ENCODE measurements around the gene GORASP1.

Gene GORASP1

GRCh38 chr3:39125841-39126500, 18.5 kb upstream of the GORASP1 start:
- DNase-seq, result no peak

DNA sequence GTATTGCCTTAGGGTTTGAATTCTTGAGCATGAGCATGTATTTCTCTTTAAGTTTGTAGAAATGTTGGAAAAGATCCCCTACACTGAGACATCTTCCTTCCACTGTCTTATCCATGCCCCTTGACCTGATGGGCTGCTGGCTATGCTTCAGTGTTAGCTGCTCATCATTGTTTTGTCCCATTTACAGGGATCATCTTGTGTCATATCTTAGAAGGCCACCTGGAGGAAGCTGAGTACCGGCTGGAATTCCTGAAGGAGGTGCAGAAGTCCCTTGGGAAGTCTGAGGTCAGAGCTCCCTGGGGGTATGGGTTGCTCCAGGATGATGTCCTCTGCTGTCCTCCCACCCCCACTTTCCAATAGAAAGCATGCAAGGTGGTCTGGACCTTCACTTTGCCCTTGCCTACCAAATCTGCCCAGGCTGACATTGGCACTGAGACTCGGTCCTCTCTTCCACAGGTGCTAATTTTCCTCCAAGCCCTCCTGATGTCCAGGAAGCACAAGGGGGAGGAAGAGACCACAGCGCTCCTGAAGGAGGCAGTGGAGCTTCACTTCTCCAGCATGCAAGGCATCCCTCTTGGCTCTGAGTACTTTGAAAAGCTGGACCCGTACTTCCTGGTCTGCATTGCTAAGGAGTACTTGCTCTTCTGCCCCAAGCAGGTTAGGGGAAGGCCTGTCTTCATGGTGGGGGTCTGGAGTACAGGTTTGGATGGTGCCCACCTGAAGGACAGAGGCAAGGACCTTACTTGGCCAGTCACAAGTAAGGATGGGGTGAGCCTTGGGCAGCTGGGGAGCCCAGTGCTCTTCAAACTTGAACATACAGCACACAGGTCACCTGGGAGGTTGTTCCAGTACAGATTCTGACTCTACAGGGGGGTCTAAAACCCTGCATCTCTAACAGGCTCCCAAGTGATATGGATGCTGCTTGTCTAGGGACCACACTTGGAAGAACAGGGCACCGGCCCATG, 17.7 kb upstream of the GORASP1 start:
- no peak for DNase-seq

GRCh38 chr3:39122813-39123212, 15.4 kb upstream of the GORASP1 start:
- no peak for DNase-seq

GRCh38 chr3:39121621-39122020, 14.2 kb upstream of the GORASP1 start:
- DNase-seq, result no peak

- DNase-seq, result no peak
Measured at GRCh38 chr3:39118931-39119660, 11.7 kb upstream of the GORASP1 start.

DNA sequence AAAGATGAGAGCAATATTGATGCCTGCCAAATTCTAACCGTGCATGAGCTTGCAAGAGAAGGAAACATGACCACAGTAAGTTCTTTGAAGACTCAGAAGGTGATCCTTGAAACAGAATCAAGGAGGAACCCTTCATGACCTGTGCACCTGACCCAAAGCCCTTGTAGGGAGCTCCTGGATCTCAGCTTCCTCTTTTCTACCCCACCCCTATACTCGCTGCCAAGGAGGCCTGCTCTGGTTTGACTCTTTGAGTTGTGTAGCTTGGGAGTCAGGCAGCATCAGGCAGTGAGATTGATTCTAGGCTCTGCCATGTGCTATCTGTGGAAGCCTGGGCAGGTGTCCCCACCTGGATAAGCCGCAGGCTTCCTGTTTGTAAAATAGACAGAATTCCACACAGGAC, 10.7 kb upstream of the GORASP1 start:
- DNase-seq, result no peak

DNA sequence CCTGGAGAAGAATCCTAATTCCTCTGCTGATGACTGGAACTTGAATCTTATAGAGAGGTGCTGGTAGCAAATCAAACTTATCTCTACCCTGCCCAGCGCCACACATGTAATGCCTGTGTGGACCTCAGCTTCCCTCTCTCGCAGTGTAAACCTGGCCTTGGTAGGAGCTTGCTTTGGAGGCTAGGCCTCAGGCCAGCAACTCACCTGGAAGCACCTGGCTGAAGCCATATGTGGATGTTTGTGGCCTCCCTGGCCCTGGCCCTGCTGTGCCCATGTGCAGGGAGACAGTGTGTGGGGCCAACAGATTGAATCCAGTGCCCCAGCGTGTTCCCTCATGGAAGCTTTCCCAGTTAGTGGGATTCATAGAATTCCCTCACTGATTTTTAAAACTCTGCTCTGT, 8.4 kb upstream of the GORASP1 start:
- DNase-seq, result no peak

DNA sequence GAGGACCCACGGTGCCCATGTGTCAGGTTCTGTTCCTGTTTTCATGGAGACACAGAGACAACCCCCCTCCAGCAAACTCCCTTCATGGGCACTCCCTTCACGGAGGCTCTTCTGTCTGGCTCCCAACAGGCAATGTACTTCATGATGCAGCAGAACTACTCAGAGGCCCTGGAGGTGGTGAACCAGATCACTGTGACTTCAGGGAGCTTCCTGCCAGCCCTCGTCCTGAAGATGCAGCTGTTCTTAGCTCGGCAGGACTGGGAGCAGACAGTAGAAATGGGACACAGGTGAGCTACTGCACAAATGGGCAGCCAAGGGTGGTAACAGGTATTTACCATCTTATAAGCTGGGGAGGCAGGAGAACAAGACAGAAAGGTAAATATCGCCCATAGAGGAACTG, 7.0 kb upstream of the GORASP1 start:
- no peak for DNase-seq

DNA sequence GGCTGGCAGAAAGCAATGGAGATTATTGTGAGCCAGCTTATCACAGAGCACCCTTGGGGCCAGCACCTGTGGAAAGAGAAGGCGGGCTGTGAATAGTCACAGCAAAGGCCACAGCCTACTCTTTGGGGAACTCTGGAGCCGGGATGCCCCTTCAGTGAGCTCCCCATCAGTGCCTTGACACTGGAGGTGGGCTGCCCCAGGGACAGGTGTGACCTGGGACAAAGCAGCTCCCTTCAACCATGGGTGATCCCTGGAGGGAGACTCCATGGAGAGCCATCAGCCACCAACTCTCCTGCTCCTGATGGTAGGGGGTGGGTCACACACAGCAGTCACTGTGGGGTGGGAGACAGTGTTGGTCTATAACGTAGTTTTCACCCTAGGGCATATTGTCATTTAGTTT, 5.9 kb upstream of the GORASP1 start:
- no peak for DNase-seq

- no peak for DNase-seq
Measured at GRCh38 chr3:39112535-39112934, 5.1 kb upstream of the GORASP1 start.

DNA sequence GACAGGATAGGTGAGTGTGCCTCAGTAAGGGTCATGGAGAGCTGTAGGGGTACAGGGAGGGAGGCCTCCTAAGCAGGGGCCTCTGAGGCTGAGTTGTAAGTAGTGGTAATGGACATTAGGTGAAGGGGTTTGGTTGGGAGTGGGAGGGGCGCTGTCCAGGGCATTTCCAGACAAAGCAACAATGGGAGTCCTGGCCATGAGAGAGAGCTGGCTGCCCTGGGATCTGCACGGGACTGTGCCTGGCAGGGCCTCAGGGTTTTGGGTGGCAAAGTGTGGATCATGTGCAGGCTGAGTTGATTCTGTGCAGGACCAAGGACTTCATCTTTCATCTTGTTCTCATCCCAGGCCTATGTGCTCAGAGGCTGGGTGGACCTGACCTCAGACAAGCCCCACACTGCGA, 4.7 kb upstream of the GORASP1 start:
- DNase-seq, result no peak

DNA sequence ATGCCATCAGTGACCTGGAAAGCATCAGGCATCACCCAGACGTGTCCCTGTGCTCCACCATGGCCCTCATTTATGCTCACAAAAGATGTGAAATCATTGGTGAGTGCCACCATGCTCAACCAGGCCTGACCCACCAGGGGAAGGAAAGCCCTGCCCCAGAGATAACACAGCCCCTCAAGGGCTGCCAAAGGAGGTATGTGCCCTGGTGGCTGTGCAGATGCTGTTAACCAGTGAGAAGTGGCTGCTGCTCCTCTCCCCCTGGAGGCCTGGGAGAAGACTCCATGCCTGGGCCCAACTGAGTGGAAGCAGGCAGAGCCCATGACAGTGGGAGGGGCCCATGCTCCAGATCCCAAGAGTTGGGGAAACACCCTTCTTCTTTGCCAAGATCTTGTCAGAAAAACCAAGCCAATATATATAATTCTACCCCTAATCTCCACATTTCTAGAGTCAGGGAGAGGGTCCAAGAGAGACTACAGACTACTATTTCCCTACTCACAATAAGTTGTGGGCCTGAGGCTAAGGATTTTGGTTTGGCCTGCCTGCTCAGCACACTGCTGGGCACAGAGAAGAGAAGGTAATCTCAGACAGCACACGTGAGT, 2.7 kb upstream of the GORASP1 start:
- DNase-seq, result no peak

DNA sequence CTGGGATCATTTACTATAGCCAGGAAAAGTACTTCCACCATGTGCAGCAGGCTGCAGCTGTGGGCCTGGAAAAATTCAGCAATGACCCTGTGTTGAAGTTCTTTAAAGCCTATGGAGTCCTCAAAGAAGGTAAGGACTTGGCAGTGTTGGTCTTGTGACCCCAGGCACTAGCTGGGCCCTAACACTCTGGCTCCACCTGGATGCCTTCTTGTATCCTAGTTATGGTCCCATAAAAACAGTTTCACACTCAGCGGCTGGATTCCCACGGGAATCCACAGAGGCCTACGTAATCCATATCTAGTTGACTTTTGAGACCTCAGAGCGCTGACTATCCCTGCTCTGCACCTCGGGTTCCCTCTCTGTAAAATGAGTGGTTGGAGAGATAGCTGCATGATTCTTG, 1.7 kb upstream of the GORASP1 start:
- DNase-seq, result no peak

- DNase-seq, result peak; percentile 49 to 59
Measured at GRCh38 chr3:39108200-39108710, 828 bp upstream of the GORASP1 start.

GRCh38 chr3:39106851-39107387, 508 bp downstream of the GORASP1 start:
- DNase-seq, result peak in 1 of 2 donors; percentile 12

- DNase-seq, result no peak
Measured at GRCh38 chr3:39106281-39106811, 1.1 kb downstream of the GORASP1 start.

DNA sequence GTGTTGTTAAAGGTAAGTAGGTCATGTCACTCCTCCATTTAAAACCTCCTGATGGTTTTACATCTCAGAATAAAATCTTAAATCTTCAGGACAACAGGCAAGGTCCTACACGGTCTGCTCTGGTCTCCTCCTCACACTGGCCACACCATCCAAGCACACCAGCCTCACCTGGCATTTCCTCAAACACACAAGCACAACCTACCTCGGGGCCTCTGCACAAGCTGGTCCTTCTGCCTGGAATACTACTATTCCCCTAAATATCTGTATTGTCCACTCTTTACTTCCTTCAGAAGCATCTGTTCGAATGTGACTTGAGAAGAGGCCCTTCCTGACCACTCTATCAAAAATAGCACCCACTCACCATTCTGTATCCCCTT, 1.8 kb downstream of the GORASP1 start:
- no peak for DNase-seq

- DNase-seq, result no peak
Measured at GRCh38 chr3:39104961-39105686, 2.3 kb downstream of the GORASP1 start.

GRCh38 chr3:39103791-39104552, 3.5 kb downstream of the GORASP1 start:
- no peak for DNase-seq

DNA sequence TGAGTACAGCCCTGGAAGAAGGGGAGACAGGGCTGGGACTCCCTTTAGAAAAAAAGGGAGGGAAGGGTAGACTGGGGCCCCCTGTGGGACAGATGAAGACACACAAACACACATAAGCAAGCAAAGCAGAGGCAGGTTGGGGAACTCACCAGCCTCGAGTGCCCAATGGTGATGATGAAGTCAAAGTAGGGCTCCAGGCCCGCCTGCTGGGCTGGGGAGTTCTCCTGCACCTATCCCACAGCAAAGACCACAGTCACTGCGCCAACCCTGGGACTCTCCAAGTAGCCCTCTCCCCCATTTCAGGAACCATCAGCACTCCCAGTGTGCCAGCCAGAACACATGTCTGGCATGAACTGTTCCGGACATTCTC, 4.1 kb downstream of the GORASP1 start:
- no peak for DNase-seq

Data from CD4-positive, alpha-beta T cell treated with Interleukin-4 for 1 hour (primary cell).